H1 (cell line): ENCODE results near the gene INAFM2. TPM values are rescaled to one million over a fixed set of nuclear protein-coding genes. Genes with fewer than 3 reads are reported as not detected.
A peak's percentile ranks its signal among the peaks of the same experiment; 100 is the strongest.

Experiments used
- CTCF ChIA-PET: fragments of 300-600 bp; sonication (Branson Sonifier 250); formaldehyde crosslinking; loops from one replicate; lab custom pipeline; 2021; ENCODE audit not compliant: partially characterized antibody; lab: Charles Lee
- POLR2A ChIA-PET: fragments of 300-600 bp; sonication (Branson Sonifier 250); formaldehyde crosslinking; loops from one replicate; lab custom pipeline; 2021; ENCODE audit warnings: inconsistent platforms; ENCODE audit not compliant: partially characterized antibody; lab: Charles Lee
- DNase-seq, 2 experiments: peaks; one replicate each; pipeline versions ENCODE4 v3.0.0 to v3.0.0-alpha.2; 2010 to 2022; ENCODE audit warnings: low spot score in 2 of 2, low read depth in 1 of 2, mixed read lengths in 1 of 2
- FAIRE-seq: peaks from 2 replicates; lab custom pipeline; 2011; peaks lifted over from hg19 to GRCh38; lab: Jason Lieb, UNC
- H2AFZ ChIP-seq: 2 replicates; pipeline ENCODE4 v1.8.1; 2012; ENCODE audit warnings: low read length, inconsistent platforms
- H2AK5ac ChIP-seq: 2 replicates; pipeline ENCODE4 v1.6.1; 2013; ENCODE audit warnings: low read depth, low read length
- H2BK120ac ChIP-seq: replicated peaks from 2 replicates; pipeline ENCODE3; 2013; ENCODE audit warnings: low read depth, low read length, inconsistent platforms
- H2BK12ac ChIP-seq: 2 replicates; pipeline ENCODE4 v1.6.1; 2013; ENCODE audit warnings: low read depth, low read length
- H2BK15ac ChIP-seq: 2 replicates; pipeline ENCODE4 v1.6.1; 2013; ENCODE audit warnings: low read length
- H2BK20ac ChIP-seq: 2 replicates; pipeline ENCODE4 v1.6.1; 2013; ENCODE audit warnings: low read length
- H2BK5ac ChIP-seq: 2 replicates; pipeline ENCODE4 v1.6.1; 2013; ENCODE audit warnings: low read depth, low read length
- H3K14ac ChIP-seq: 2 replicates; pipeline ENCODE4 v1.6.1; 2013; ENCODE audit warnings: inconsistent platforms; ENCODE audit not compliant: insufficient read length
- H3K18ac ChIP-seq: 2 replicates; pipeline ENCODE4 v1.6.1; 2013; ENCODE audit warnings: low read length; ENCODE audit errors: extremely low read depth
- H3K23ac ChIP-seq: 2 replicates; pipeline ENCODE4 v1.6.1; 2013; ENCODE audit warnings: inconsistent platforms; ENCODE audit not compliant: insufficient read length
- H3K23me2 ChIP-seq: 2 replicates; pipeline ENCODE4 v1.6.1; 2013; ENCODE audit warnings: low read depth, low read length
- H3K27ac ChIP-seq: 2 replicates; pipeline ENCODE4 v1.6.1; 2011; ENCODE audit warnings: low read depth, low read length, inconsistent platforms
- H3K27me3 ChIP-seq, 4 experiments: replicated peaks in 1 of 4; 1 replicate in 1 of 4; 2 replicates in 3 of 4; pipeline versions ENCODE4 v1.6.1 to v1.8.1; 2011 to 2013; ENCODE audit warnings: low read length in 3 of 4, mild to moderate bottlenecking in 3 of 4, inconsistent platforms in 2 of 4, mixed read lengths in 2 of 4, moderate library complexity in 1 of 4; ENCODE audit not compliant: control insufficient read depth in 3 of 4, insufficient read depth in 3 of 4; ENCODE audit errors: extremely low read depth in 1 of 4
- H3K36me3 ChIP-seq, 4 experiments: 2 replicates each; pipeline versions ENCODE4 v1.6.1 to v1.8.1; 2011 to 2013; ENCODE audit warnings: mild to moderate bottlenecking in 4 of 4, low read length in 3 of 4, moderate library complexity in 2 of 4, control low read depth in 1 of 4, inconsistent platforms in 1 of 4; ENCODE audit not compliant: insufficient read depth in 4 of 4, control insufficient read depth in 2 of 4
- H3K4ac ChIP-seq: replicated peaks from 2 replicates; pipeline ENCODE3; 2013; ENCODE audit warnings: low read length, low read depth, mixed read lengths, inconsistent platforms; ENCODE audit not compliant: insufficient read length
- H3K4me1 ChIP-seq, 4 experiments: replicated peaks in 1 of 4; 1 replicate in 1 of 4; 2 replicates in 3 of 4; pipeline versions ENCODE4 v1.6.1 to v1.8.1; 2011 to 2013; ENCODE audit warnings: low read length in 3 of 4, inconsistent platforms in 2 of 4, mixed read lengths in 1 of 4; ENCODE audit not compliant: insufficient read depth in 4 of 4, control insufficient read depth in 3 of 4
- H3K4me2 ChIP-seq, 2 experiments: 2 replicates each; pipeline versions ENCODE4 v1.6.1 to v1.8.1; 2011 to 2013; ENCODE audit warnings: low read depth in 2 of 2, low read length in 2 of 2, control low read depth in 1 of 2, inconsistent platforms in 1 of 2, mild to moderate bottlenecking in 1 of 2; ENCODE audit not compliant: insufficient read depth in 1 of 2
- H3K4me3 ChIP-seq, 4 experiments: fragments of 200-600, 300-600 bp in 1 of 4; sonication (generic), shearing (Covaris generic), sonication (Bioruptor Twin) in 1 of 4; 2 replicates each; pipeline versions ENCODE4 v1.5.1 to v1.8.1; 2011 to 2016; ENCODE audit warnings: low read length in 4 of 4, low read depth in 3 of 4, control low read depth in 2 of 4, inconsistent platforms in 2 of 4, mild to moderate bottlenecking in 2 of 4, mixed read lengths in 1 of 4, moderate library complexity in 1 of 4; ENCODE audit not compliant: insufficient read depth in 2 of 4; ENCODE audit errors: extremely low read depth in 1 of 4
- H3K56ac ChIP-seq: replicated peaks from 2 replicates; pipeline ENCODE3; 2013; ENCODE audit warnings: low read depth, mild to moderate bottlenecking, mixed read lengths, low read length, inconsistent platforms; ENCODE audit not compliant: insufficient read length
- H3K79me1 ChIP-seq: 2 replicates; pipeline ENCODE4 v1.6.1; 2013; ENCODE audit warnings: low read depth, low read length, control low read depth
- H3K79me2 ChIP-seq, 2 experiments: 2 replicates each; pipeline versions ENCODE4 v1.6.1 to v1.8.1; 2012 to 2013; ENCODE audit warnings: low read length in 2 of 2, mild to moderate bottlenecking in 2 of 2, inconsistent platforms in 1 of 2; ENCODE audit not compliant: insufficient read depth in 2 of 2, control insufficient read depth in 1 of 2
- H3K9ac ChIP-seq, 4 experiments: replicated peaks in 1 of 4; 1 replicate in 1 of 4; 2 replicates in 3 of 4; pipeline versions ENCODE4 v1.6.1 to v1.8.1; 2011 to 2013; ENCODE audit warnings: low read depth in 3 of 4, low read length in 3 of 4, control low read depth in 2 of 4, mild to moderate bottlenecking in 2 of 4, moderate library complexity in 2 of 4, inconsistent platforms in 1 of 4; ENCODE audit errors: extremely low read depth in 1 of 4
- H3K9me3 ChIP-seq, 2 experiments: 2 replicates each; pipeline versions ENCODE4 v1.6.1 to v1.8.1; 2012 to 2013; ENCODE audit warnings: mild to moderate bottlenecking in 2 of 2, moderate library complexity in 2 of 2, control low read depth in 1 of 2, inconsistent platforms in 1 of 2, low read depth in 1 of 2, low read length in 1 of 2, mixed read lengths in 1 of 2; ENCODE audit not compliant: insufficient read depth in 2 of 2
- H4K20me1 ChIP-seq, 2 experiments: replicated peaks in 1 of 2; 2 replicates each; pipeline versions ENCODE3 to v1.8.1; 2011 to 2013; ENCODE audit warnings: inconsistent platforms in 2 of 2, low read length in 2 of 2, mild to moderate bottlenecking in 1 of 2; ENCODE audit not compliant: insufficient read depth in 2 of 2, control insufficient read depth in 1 of 2
- H4K5ac ChIP-seq: 2 replicates; pipeline ENCODE4 v1.6.1; 2013; ENCODE audit warnings: low read length, low read depth, mixed read lengths, inconsistent platforms; ENCODE audit not compliant: insufficient read length
- H4K8ac ChIP-seq: 2 replicates; pipeline ENCODE4 v1.8.0; 2013; ENCODE audit warnings: mild to moderate bottlenecking, moderate library complexity, low read length, inconsistent platforms; ENCODE audit not compliant: insufficient read depth; ENCODE audit errors: extremely low read depth
- H4K91ac ChIP-seq: replicated peaks from 2 replicates; pipeline ENCODE3; 2013; ENCODE audit warnings: low read length, mixed read lengths, inconsistent platforms; ENCODE audit not compliant: insufficient read length
- ASH2L ChIP-seq: fragments of 200-600, 300-600 bp; sonication (generic); IDR thresholded peaks from one replicate; pipeline ENCODE4 v1.7.1; 2017; ENCODE audit warnings: low read length
- BCL11A ChIP-seq, 2 experiments: IDR thresholded peaks; one replicate each; pipeline ENCODE4 v1.6.1; 2011; ENCODE audit warnings: low read depth in 2 of 2, low read length in 2 of 2, mild to moderate bottlenecking in 2 of 2
- GABPA ChIP-seq: IDR thresholded peaks from 2 replicates; pipeline ENCODE4 v1.6.1; 2011; ENCODE audit warnings: mild to moderate bottlenecking, low read length, moderate library complexity, borderline replicate concordance; ENCODE audit not compliant: insufficient read depth
- HDAC2 ChIP-seq, 2 experiments: fragments of 300-600 bp in 1 of 2; sonication (generic) in 1 of 2; IDR thresholded peaks; 2 replicates each; pipeline ENCODE4 v1.6.1; 2011 to 2012; ENCODE audit warnings: low read depth in 2 of 2, low read length in 2 of 2, mild to moderate bottlenecking in 2 of 2, moderate library complexity in 2 of 2, borderline replicate concordance in 1 of 2, inconsistent platforms in 1 of 2
- KDM4A ChIP-seq: IDR thresholded peaks from one replicate; pipeline ENCODE4 v1.7.1; 2012; ENCODE audit warnings: low read depth, mild to moderate bottlenecking, moderate library complexity, low read length, inconsistent platforms; ENCODE audit not compliant: severe bottlenecking
- MAFK ChIP-seq: IDR thresholded peaks from 2 replicates; pipeline ENCODE4 v1.6.1; 2012; ENCODE audit warnings: low read depth, mild to moderate bottlenecking, improper control_type of control experiment, low read length
- POLR2A ChIP-seq, 2 experiments: IDR thresholded peaks; 1 replicate in 1 of 2; 2 replicates in 1 of 2; pipeline ENCODE4 v1.6.1; 2011; ENCODE audit warnings: low read depth in 2 of 2, low read length in 2 of 2, mild to moderate bottlenecking in 2 of 2; ENCODE audit errors: control extremely low read depth in 1 of 2
- POLR2AphosphoS5 ChIP-seq: IDR thresholded peaks from 2 replicates; pipeline ENCODE4 v1.6.1; 2011; ENCODE audit warnings: low read depth, low read length
- SP4 ChIP-seq: IDR thresholded peaks from 2 replicates; pipeline ENCODE4 v1.6.1; 2012; ENCODE audit warnings: low read length, inconsistent platforms
- TAF1 ChIP-seq: IDR thresholded peaks from 2 replicates; pipeline ENCODE4 v1.6.1; 2011; ENCODE audit warnings: mild to moderate bottlenecking, low read depth, low read length
- WGBS, 2 experiments: shearing (Covaris generic) in 1 of 2; methylation state at CpG; one replicate each; pipeline versions ENCODE4 v1.1.6 to v1.1.7; 2013 to 2015; ENCODE audit warnings: low lambda C conversion rate in 2 of 2, mixed read lengths in 2 of 2, inconsistent platforms in 1 of 2, low coverage in 1 of 2, missing lambda C conversion rate in 1 of 2; ENCODE audit not compliant: insufficient replicate concordance in 2 of 2, insufficient coverage in 1 of 2, insufficient read length in 1 of 2; ENCODE audit errors: extremely low coverage in 1 of 2, missing lambda C conversion rate in 1 of 2; 5-methylcytosine and 5-hydroxymethylcytosine counted together
- polyA plus RNA-seq, 7 experiments: library from polyadenylated mRNA; depleted of rRNA in 3 of 7; stranded (reverse) in 5 of 7; unstranded in 2 of 7; fragments of >200 nt in 5 of 7; fragments of 200-250 nt in 2 of 7; gene quantifications; 1 replicate in 5 of 7; 2 replicates in 1 of 7; 4 replicates in 1 of 7; pipeline versions ENCODE4 v1.2.1 to v1.2.3, GENCODE V29; 2011 to 2013; ENCODE audit warnings: missing spikeins in 2 of 7, mixed read lengths in 2 of 7
- total RNA-seq: library from RNA; stranded (reverse); fragmentation: NEBNext Ultra II Directional; extraction: Animal tissue kit (Norgen Biotek cat#: 25700); gene quantifications from 2 replicates; pipeline ENCODE4 v1.2.1, GENCODE V29; 2021
- TF ChIP-seq, protein P1 (sequence below): IDR thresholded peaks from 2 replicates; pipeline ENCODE4 v1.6.1; 2012; ENCODE audit warnings: low read length, inconsistent platforms

The INAFM2 gene
- total and polyA plus RNA-seq, 2 of the 8 experiments (the other 6 are each of a cell fraction or from before 2014, with no cell fraction given): 15.3 to 35.1 TPM

GRCh38 chr15:40302288-40302886, 21.1 kb upstream of the INAFM2 start:
- POLR2A ChIA-PET: interaction anchor here (1.0 to 3.0 kb wide), 7 partner anchors 11 to 80 kb away, joined by 3 to 46 read pairs (median 3); partner anchors contain the start of gene KNSTRN
- TF ChIP-seq ASH2L (no peak), MAFK (no peak), GABPA (no peak), BCL11A (IDR thresholded peaks at IDR 0.05; ENCODE audit: low read depth in 2 of 2, low read length in 2 of 2) (no peak), SP4 (no peak), TAF1 (no peak), POLR2A (IDR thresholded peaks at IDR 0.05; ENCODE audit: control extremely low read depth in 1 of 2, low read depth in 2 of 2, low read length in 2 of 2) (no peak), POLR2AphosphoS5 (no peak), KDM4A (no peak), HDAC2 (IDR thresholded peaks at IDR 0.05; ENCODE audit: borderline replicate concordance in 1 of 2, low read depth in 2 of 2, low read length in 2 of 2) (no peak)
- TF ChIP-seq, protein P1, sequence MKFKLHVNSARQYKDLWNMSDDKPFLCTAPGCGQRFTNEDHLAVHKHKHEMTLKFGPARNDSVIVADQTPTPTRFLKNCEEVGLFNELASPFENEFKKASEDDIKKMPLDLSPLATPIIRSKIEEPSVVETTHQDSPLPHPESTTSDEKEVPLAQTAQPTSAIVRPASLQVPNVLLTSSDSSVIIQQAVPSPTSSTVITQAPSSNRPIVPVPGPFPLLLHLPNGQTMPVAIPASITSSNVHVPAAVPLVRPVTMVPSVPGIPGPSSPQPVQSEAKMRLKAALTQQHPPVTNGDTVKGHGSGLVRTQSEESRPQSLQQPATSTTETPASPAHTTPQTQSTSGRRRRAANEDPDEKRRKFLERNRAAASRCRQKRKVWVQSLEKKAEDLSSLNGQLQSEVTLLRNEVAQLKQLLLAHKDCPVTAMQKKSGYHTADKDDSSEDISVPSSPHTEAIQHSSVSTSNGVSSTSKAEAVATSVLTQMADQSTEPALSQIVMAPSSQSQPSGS: no peak

More at GRCh38 chr15:40302288-40302886, 21.1 kb upstream of the INAFM2 start:
- Histone ChIP-seq H2AFZ (no peak overlapping the region), H4K5ac (no peak overlapping the region), H3K4ac (peak overlapping the region; percentile 90), H3K79me1 (no peaks in the 10 kb centered on the region), H3K9me3 (0 out of 4 replicates have a peak, but pooled peaks cover 0 to 3% of the 10 kb centered on the region in 2 experiments), H4K8ac (peak overlapping the region; percentile 18), H2BK5ac (peak overlapping the region; percentile 87), H3K23ac (no peak overlapping the region), H2AK5ac (peak overlapping the region; percentile 70; the same call in 1 of the 2 replicates), H3K9ac (no peak overlapping the region), H3K4me3 (no peak overlapping the region), H3K79me2 (no peaks in the 10 kb centered on the region), H3K56ac (no peak overlapping the region), H3K18ac (peak overlapping the region; percentile 71), H3K23me2 (no peaks in the 10 kb centered on the region), H3K36me3 (no peaks in the 10 kb centered on the region), H3K4me2 (peak overlapping the region in 1 of 2 experiments; percentile 50; a peak in 1 of 4 replicates), H2BK15ac (no peak overlapping the region), H3K27me3 (peaks cover 0 to 2% (median 0%) of the 10 kb centered on the region in 4 experiments; a peak in 1 of 7 replicates), H3K4me1 (peaks cover 0 to 28% (median 13%) of the 10 kb centered on the region in 4 experiments; a peak in 6 of 7 replicates), H3K14ac (no peak overlapping the region), H2BK20ac (peak overlapping the region; percentile 87; the same call in 1 of the 2 replicates), H4K20me1 (no peaks in the 10 kb centered on the region), H3K27ac (no peak overlapping the region), H4K91ac (peak overlapping the region; percentile 78), H2BK120ac (no peak overlapping the region), H2BK12ac (peak overlapping the region; percentile 95; the same call in 1 of the 2 replicates)
- DNase-seq (no peak), FAIRE-seq (no peak)
- 88% methylated on average over 19 of the region's 19 CpGs; no CpG with 5 or more reads in 1 of the 2 experiments for WGBS, 2 experiments
- CTCF ChIA-PET: interaction anchor here (1.1 to 23.9 kb wide), 9 partner anchors 8 to 257 kb away, joined by 3 to 584 read pairs (median 25); partner anchors contain the start of genes ANKRD63, CCDC9B and INAFM2
